ENCODE results near the gene SOX10.

DNA sequence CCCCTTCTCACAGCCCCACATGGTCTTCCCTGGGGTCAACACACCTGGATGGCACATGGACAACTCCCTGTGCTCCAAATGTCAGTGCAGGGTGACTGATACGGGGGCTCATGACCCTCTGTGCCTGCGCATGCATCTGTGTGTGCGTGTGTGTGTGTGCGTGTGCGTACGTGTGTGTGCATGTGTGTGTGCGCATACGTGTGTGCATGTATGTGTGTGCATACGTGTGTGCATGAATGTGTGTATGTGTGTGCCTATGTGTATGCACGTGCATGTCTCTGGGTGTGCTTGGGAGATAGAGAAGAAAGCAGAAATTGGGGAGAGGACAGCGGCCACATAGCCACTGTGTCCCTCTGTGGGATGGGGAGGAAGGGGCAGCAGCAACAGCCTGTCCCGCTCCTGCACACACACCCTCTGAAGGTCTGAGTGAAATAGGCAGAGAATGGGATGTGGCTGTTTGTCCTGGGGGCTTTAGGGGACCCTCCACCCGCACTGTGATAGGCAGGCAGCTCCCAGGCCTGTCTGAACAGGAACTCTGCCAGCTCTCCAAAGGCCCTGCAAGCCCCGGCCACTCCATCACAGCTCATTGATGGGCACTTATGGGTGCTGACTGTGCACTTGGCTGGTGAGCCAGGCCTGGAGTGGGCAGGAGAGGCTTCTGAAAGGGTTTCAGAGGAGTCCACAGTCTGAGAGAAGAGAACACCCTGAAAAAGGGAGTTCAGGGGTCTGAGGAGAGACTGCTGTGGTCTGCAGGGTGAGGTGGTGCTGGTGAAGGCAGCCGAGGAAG, 44.2 kb upstream of the SOX10 start:
- TF ChIP-seq, protein P1, sequence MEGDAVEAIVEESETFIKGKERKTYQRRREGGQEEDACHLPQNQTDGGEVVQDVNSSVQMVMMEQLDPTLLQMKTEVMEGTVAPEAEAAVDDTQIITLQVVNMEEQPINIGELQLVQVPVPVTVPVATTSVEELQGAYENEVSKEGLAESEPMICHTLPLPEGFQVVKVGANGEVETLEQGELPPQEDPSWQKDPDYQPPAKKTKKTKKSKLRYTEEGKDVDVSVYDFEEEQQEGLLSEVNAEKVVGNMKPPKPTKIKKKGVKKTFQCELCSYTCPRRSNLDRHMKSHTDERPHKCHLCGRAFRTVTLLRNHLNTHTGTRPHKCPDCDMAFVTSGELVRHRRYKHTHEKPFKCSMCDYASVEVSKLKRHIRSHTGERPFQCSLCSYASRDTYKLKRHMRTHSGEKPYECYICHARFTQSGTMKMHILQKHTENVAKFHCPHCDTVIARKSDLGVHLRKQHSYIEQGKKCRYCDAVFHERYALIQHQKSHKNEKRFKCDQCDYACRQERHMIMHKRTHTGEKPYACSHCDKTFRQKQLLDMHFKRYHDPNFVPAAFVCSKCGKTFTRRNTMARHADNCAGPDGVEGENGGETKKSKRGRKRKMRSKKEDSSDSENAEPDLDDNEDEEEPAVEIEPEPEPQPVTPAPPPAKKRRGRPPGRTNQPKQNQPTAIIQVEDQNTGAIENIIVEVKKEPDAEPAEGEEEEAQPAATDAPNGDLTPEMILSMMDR (IDR thresholded peaks at IDR 0.05 in 2 of 3, conservative IDR thresholded peaks at IDR 0.05 in 1 of 3; ENCODE audit: borderline replicate concordance in 1 of 3, insufficient read depth in 1 of 3, low read depth in 2 of 3, low read length in 2 of 3): no peak
- no peak for TF ChIP-seq RAD21 (IDR thresholded peaks at IDR 0.05; ENCODE audit: low read depth)
- no peak for TF ChIP-seq ZFX (IDR thresholded peaks at IDR 0.05)
- TF ChIP-seq EZH2 (IDR thresholded peaks at IDR 0.05): no peak
- no peak for TF ChIP-seq ZNF274 (IDR thresholded peaks at IDR 0.05; ENCODE audit: low read depth, low read length)
- TF ChIP-seq TCF7L2 (IDR thresholded peaks at IDR 0.05; ENCODE audit: borderline replicate concordance, extremely low read depth, insufficient read depth, insufficient read length): no peak
- no peak for TF ChIP-seq POLR2AphosphoS5 (IDR thresholded peaks at IDR 0.05; ENCODE audit: low read depth, low read length)
- TF ChIP-seq POLR2A (IDR thresholded peaks at IDR 0.05; ENCODE audit: borderline replicate concordance, extremely low read depth, insufficient read depth, insufficient read length): no peak
- TF ChIP-seq, protein P2, sequence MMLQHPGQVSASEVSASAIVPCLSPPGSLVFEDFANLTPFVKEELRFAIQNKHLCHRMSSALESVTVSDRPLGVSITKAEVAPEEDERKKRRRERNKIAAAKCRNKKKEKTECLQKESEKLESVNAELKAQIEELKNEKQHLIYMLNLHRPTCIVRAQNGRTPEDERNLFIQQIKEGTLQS (IDR thresholded peaks at IDR 0.05): no peak
- TF ChIP-seq CEBPB (IDR thresholded peaks at IDR 0.05; ENCODE audit: low read depth): no peak
- TF ChIP-seq, protein P3, sequence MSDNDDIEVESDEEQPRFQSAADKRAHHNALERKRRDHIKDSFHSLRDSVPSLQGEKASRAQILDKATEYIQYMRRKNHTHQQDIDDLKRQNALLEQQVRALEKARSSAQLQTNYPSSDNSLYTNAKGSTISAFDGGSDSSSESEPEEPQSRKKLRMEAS (IDR thresholded peaks at IDR 0.05): no peak
- TF ChIP-seq, protein P4, sequence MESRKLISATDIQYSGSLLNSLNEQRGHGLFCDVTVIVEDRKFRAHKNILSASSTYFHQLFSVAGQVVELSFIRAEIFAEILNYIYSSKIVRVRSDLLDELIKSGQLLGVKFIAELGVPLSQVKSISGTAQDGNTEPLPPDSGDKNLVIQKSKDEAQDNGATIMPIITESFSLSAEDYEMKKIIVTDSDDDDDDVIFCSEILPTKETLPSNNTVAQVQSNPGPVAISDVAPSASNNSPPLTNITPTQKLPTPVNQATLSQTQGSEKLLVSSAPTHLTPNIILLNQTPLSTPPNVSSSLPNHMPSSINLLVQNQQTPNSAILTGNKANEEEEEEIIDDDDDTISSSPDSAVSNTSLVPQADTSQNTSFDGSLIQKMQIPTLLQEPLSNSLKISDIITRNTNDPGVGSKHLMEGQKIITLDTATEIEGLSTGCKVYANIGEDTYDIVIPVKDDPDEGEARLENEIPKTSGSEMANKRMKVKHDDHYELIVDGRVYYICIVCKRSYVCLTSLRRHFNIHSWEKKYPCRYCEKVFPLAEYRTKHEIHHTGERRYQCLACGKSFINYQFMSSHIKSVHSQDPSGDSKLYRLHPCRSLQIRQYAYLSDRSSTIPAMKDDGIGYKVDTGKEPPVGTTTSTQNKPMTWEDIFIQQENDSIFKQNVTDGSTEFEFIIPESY (IDR thresholded peaks at IDR 0.05; ENCODE audit: extremely low read depth, insufficient replicate concordance, low read length): no peak
